Activated T-helper 1 cell treated with Interleukin-2 at 50 U/mL for 16 hours (primary cell): ENCODE results near the gene AUTS2.
"Not testable (repeated sequence)": the region's sequence is repeated elsewhere in the genome, so short reads cannot be mapped to it uniquely, and the experiment has no call there.

Source experiments
- DNase-seq: peaks from one replicate; pipeline ENCODE4 v3.0.0-alpha.2; 2020; ENCODE audit warnings: low read depth

The AUTS2 gene

GRCh38 chr7:69761290-69761922 is 163.1 kb downstream of the AUTS2 start:
- no peak for DNase-seq

- DNase-seq = no peak
These were observed 164.6 kb downstream of the AUTS2 start for GRCh38 chr7:69762821-69763352.

- no peak for DNase-seq
These were observed 165.2 kb downstream of the AUTS2 start for GRCh38 chr7:69763513-69763912.

- DNase-seq = no peak
These were observed 165.9 kb downstream of the AUTS2 start for GRCh38 chr7:69764147-69764546.

GRCh38 chr7:69764681-69765080 is 166.4 kb downstream of the AUTS2 start:
- no peak for DNase-seq

GRCh38 chr7:69765879-69766278 is 167.6 kb downstream of the AUTS2 start:
- DNase-seq = no peak

- no peak for DNase-seq
These were observed 170.8 kb downstream of the AUTS2 start for GRCh38 chr7:69768986-69769595.

- DNase-seq = no peak
These were observed 171.6 kb downstream of the AUTS2 start for GRCh38 chr7:69769826-69770225.

GRCh38 chr7:69770613-69771012 is 172.3 kb downstream of the AUTS2 start:
- DNase-seq = no peak

GRCh38 chr7:69772718-69773436 is 174.6 kb downstream of the AUTS2 start:
- no peak for DNase-seq

GRCh38 chr7:69773535-69774225 is 175.4 kb downstream of the AUTS2 start:
- DNase-seq = no peak

- no peak for DNase-seq
These were observed 177.0 kb downstream of the AUTS2 start for GRCh38 chr7:69775231-69775771.

GRCh38 chr7:69776611-69777010 is 178.3 kb downstream of the AUTS2 start:
- no peak for DNase-seq

GRCh38 chr7:69778138-69778537 is 179.9 kb downstream of the AUTS2 start:
- DNase-seq = no peak

GRCh38 chr7:69780379-69780778 is 182.1 kb downstream of the AUTS2 start:
- DNase-seq = no peak

- no peak for DNase-seq
These were observed 183.2 kb downstream of the AUTS2 start for GRCh38 chr7:69781412-69781846.

GRCh38 chr7:69782917-69783684 is 184.8 kb downstream of the AUTS2 start:
- DNase-seq = no peak

GRCh38 chr7:69786130-69786529 is 187.9 kb downstream of the AUTS2 start:
- DNase-seq = not testable (repeated sequence)

- no peak for DNase-seq
These were observed 188.6 kb downstream of the AUTS2 start for GRCh38 chr7:69786730-69787395.

GRCh38 chr7:69787736-69788431 is 189.6 kb downstream of the AUTS2 start:
- DNase-seq = no peak
